Activated naive CD4-positive, alpha-beta T cell treated with anti-CD3 and anti-CD28 coated beads, Interleukin-2, amount 10 ng/mL, durations not matched to agents 5 hours and 36 hours (primary cell): ENCODE results near the gene STAT5A. TPM values are rescaled to one million over a fixed set of nuclear protein-coding genes. Genes with fewer than 3 reads are reported as not detected.

Source experiments
- total RNA-seq, 2 experiments: library from RNA; stranded (reverse); gene quantifications; one replicate each; pipeline ENCODE4 v1.2.3, GENCODE V29; 2021

STAT5A gene
- 100 to 1,000 TPM; 129 to 131 TPM for total RNA-seq

GRCh38 chr17:42287977-42288802 lies at the start of gene STAT5A:
Gene STAT5A (plus strand): TSS chr17:42288498. CDS start chr17:42289412, 914 bp downstream.

GRCh38 chr17:42276359-42276608 lies 12.0 kb upstream of the STAT5A start, which contains the start of gene STAT5B:
Gene STAT5B (minus strand): TSS chr17:42276391. CDS start chr17:42232127, 44,264 bp downstream.

Other genes with a start within 250 kb of the STAT5A start
- under 1 TPM; 0.07 to 0.08 TPM for gene C17orf113, start 237.9 kb upstream of the STAT5A start, total RNA-seq
- gene ZNF385C, start 190.0 kb upstream of the STAT5A start, total RNA-seq: not detected
- gene DHX58, start 175.8 kb upstream of the STAT5A start, total RNA-seq: 10 to 100 TPM; 30.1 to 30.3 TPM
- 10 to 100 TPM; 35.6 to 37.6 TPM for gene KAT2A, start 167.1 kb upstream of the STAT5A start, total RNA-seq
- gene HSPB9, start 165.7 kb upstream of the STAT5A start, total RNA-seq: not detected
- gene RAB5C, start 133.5 kb upstream of the STAT5A start, total RNA-seq: 10 to 100 TPM; 78.0 to 83.4 TPM
- gene KCNH4, start 107.4 kb upstream of the STAT5A start, total RNA-seq: under 1 TPM; 0.10 to 0.14 TPM
- not detected for gene HCRT, start 103.0 kb upstream of the STAT5A start, total RNA-seq
- gene GHDC, start 94.0 kb upstream of the STAT5A start, total RNA-seq: 10 to 100 TPM; 15.8 to 16.9 TPM
- gene STAT5B, start 12.1 kb upstream of the STAT5A start, total RNA-seq: 100 to 1,000 TPM; 166 to 172 TPM
- 100 to 1,000 TPM; 123 TPM for gene STAT3, start 99.9 kb downstream of the STAT5A start, total RNA-seq
- gene CAVIN1, start 134.8 kb downstream of the STAT5A start, total RNA-seq: 1 to 10 TPM; 1.4 TPM
- 1 to 10 TPM; 6.6 to 8.0 TPM for gene ATP6V0A1, start 170.4 kb downstream of the STAT5A start, total RNA-seq
- gene NAGLU, start 247.7 kb downstream of the STAT5A start, total RNA-seq: 10 to 100 TPM; 20.3 to 23.5 TPM